D721Med (cell line): ENCODE results near the gene YTHDC1.

Experiments used
- DNase-seq: peaks from one replicate; pipeline ENCODE4 v3.0.0; 2011; ENCODE audit warnings: low spot score; ENCODE audit not compliant: insufficient read length
- FAIRE-seq: peaks from 2 replicates; lab custom pipeline; 2011; peaks lifted over from hg19 to GRCh38; lab: Jason Lieb, UNC
- CTCF ChIP-seq: IDR thresholded peaks from 2 replicates; pipeline ENCODE4 v1.5.1; 2012; ENCODE audit warnings: mild to moderate bottlenecking, control low read depth; ENCODE audit not compliant: insufficient read depth; ENCODE audit errors: missing control alignments

YTHDC1 gene

GRCh38 chr4:68267433-68267944, 82.4 kb downstream of the YTHDC1 start:
- no peak for FAIRE-seq
- no peak for DNase-seq
- no peak for TF ChIP-seq CTCF

GRCh38 chr4:68264875-68265565, 84.9 kb downstream of the YTHDC1 start:
- no peak for FAIRE-seq
- DNase-seq = no peak
- TF ChIP-seq CTCF = no peak
